ENCODE measurements around the gene CEACAM19. TPM values are rescaled to one million over a fixed set of nuclear protein-coding genes. Genes with fewer than 3 reads are reported as not detected.
A peak's percentile ranks its signal among the peaks of the same experiment; 100 is the strongest.

CEACAM19 gene
- total and polyA plus RNA-seq, 2 of the 13 experiments (the other 11 are each of a cell fraction or from before 2014, with no cell fraction given): 1.3 to 4.0 TPM

GRCh38 chr19:44644402-44645016 is 26.8 kb upstream of the CEACAM19 start (continued):
- TF ChIP-seq FOXC1 (CRISPR knock-in tag; IDR thresholded peaks at IDR 0.05; ENCODE audit: borderline replicate concordance) (no peak), ZNF768 (CRISPR knock-in tag; IDR thresholded peaks at IDR 0.05) (no peak), ZNF792 (CRISPR knock-in tag; IDR thresholded peaks at IDR 0.05) (no peak), KDM2A (CRISPR knock-in tag; IDR thresholded peaks at IDR 0.05; ENCODE audit: borderline replicate concordance, low read depth) (peak; percentile 38; the same call in 1 of the 2 replicates), ATF5 (CRISPR knock-in tag; IDR thresholded peaks at IDR 0.05; ENCODE audit: low read depth) (no peak), ZBTB46 (CRISPR knock-in tag; IDR thresholded peaks at IDR 0.05; ENCODE audit: borderline replicate concordance) (0 out of 2 replicates have a peak, but pooled peaks have one; percentile 5), HES4 (CRISPR knock-in tag; IDR thresholded peaks at IDR 0.05; ENCODE audit: borderline replicate concordance) (no peak), ATF7-NPFF (CRISPR knock-in tag; IDR thresholded peaks at IDR 0.05; ENCODE audit: low read depth) (no peak), MBNL3 (CRISPR knock-in tag; conservative IDR thresholded peaks at IDR 0.05) (no peak), ZNF552 (CRISPR knock-in tag; IDR thresholded peaks at IDR 0.05; ENCODE audit: borderline replicate concordance) (no peak), SIN3A (IDR thresholded peaks at IDR 0.05; ENCODE audit: borderline replicate concordance, low read depth, low read length) (no peak), POLR2AphosphoS5 (IDR thresholded peaks at IDR 0.05; ENCODE audit: low read depth, low read length) (no peak), ZNF766 (CRISPR knock-in tag; IDR thresholded peaks at IDR 0.05; ENCODE audit: borderline replicate concordance) (no peak), ZNF567 (CRISPR knock-in tag; IDR thresholded peaks at IDR 0.05; ENCODE audit: borderline replicate concordance) (no peak), ZNF20 (CRISPR knock-in tag; IDR thresholded peaks at IDR 0.05) (0 out of 2 replicates have a peak, but pooled peaks have one; percentile 5), FUBP1 (CRISPR knock-in tag; IDR thresholded peaks at IDR 0.05; ENCODE audit: borderline replicate concordance) (no peak), ZNF772 (CRISPR knock-in tag; IDR thresholded peaks at IDR 0.05) (0 out of 2 replicates have a peak, but pooled peaks have one; percentile 61), SOX5 (CRISPR knock-in tag; IDR thresholded peaks at IDR 0.05; ENCODE audit: borderline replicate concordance) (no peak), CEBPB (IDR thresholded peaks at IDR 0.05; ENCODE audit: borderline replicate concordance, low read depth, low read length) (no peak), PAX8 (CRISPR knock-in tag; IDR thresholded peaks at IDR 0.05; ENCODE audit: borderline replicate concordance) (0 out of 2 replicates have a peak, but pooled peaks have one; percentile 33), ZNF230 (CRISPR knock-in tag; IDR thresholded peaks at IDR 0.05) (no peak), SNAI1 (CRISPR knock-in tag; IDR thresholded peaks at IDR 0.05; ENCODE audit: borderline replicate concordance) (no peak), ZSCAN30 (CRISPR knock-in tag; IDR thresholded peaks at IDR 0.05) (no peak)
